HepG2 (cell line): ENCODE measurements around the gene FUT1. TPM values are rescaled to one million over a fixed set of nuclear protein-coding genes. Genes with fewer than 3 reads are reported as not detected.
A peak's percentile ranks its signal among the peaks of the same experiment; 100 is the strongest.

ENCODE experiments used
- ATAC-seq: fragments of 200-7000 bp; cut with Tn5 transposase; 3 replicates; pipeline ENCODE4 v1.9.1; 2020; ENCODE audit warnings: mild to moderate bottlenecking, moderate library complexity
- BruUV-seq: library from RNA; stranded (reverse); fragments of 400-500 nt; replicated peaks from 2 replicates; lab custom pipeline; 2021; lab: Mats Ljungman, UMichigan
- CTCF ChIA-PET: fragments of 300-600 bp; formaldehyde crosslinking; extraction: SDS; loops from one replicate; lab custom pipeline; 2021; ENCODE audit warnings: low total read pairs, inconsistent platforms, low intra/inter-chr PET ratio; lab: Yijun Ruan, JAX
- POLR2A ChIA-PET: fragments of 350-600 bp; sonication (Branson Sonifier 250); formaldehyde crosslinking; loops from one replicate; lab custom pipeline; 2020; ENCODE audit warnings: antibody characterized with exemption, inconsistent platforms; lab: Yijun Ruan, JAX
- DNase-seq: peaks from one replicate; pipeline ENCODE4 v3.0.0-alpha.2; 2015; ENCODE audit warnings: low spot score
- FAIRE-seq: peaks from 3 replicates; lab custom pipeline; 2011; peaks lifted over from hg19 to GRCh38; lab: Jason Lieb, UNC
- H2AFZ ChIP-seq: one replicate; pipeline ENCODE4 v1.6.1; 2011; ENCODE audit warnings: low read length, inconsistent platforms
- H3K27ac ChIP-seq: fragments of 300-600 bp; 3 replicates; pipeline ENCODE4 v1.8.0; 2011; ENCODE audit warnings: mixed run types, mild to moderate bottlenecking, mixed read lengths, low read length, inconsistent platforms; ENCODE audit not compliant: insufficient read depth; ENCODE audit errors: extremely low read length
- H3K27me3 ChIP-seq, 2 experiments: fragments of 200-600 bp in 1 of 2; 2 replicates in 1 of 2; 3 replicates in 1 of 2; pipeline versions ENCODE4 v1.6.0 to v1.8.0; 2011; ENCODE audit warnings: low read length in 2 of 2, mild to moderate bottlenecking in 2 of 2, moderate library complexity in 2 of 2, inconsistent platforms in 1 of 2; ENCODE audit not compliant: insufficient read depth in 2 of 2, control insufficient read depth in 1 of 2
- H3K36me3 ChIP-seq, 2 experiments: fragments of 200-600 bp in 1 of 2; replicated peaks in 1 of 2; 2 replicates in 1 of 2; 3 replicates in 1 of 2; pipeline versions ENCODE4 v1.5.1 to v1.8.0; 2011; ENCODE audit warnings: low read length in 2 of 2, inconsistent platforms in 1 of 2; ENCODE audit not compliant: insufficient read depth in 2 of 2, control insufficient read depth in 1 of 2
- H3K4me1 ChIP-seq: 2 replicates; pipeline ENCODE4 v1.5.1; 2012; ENCODE audit warnings: low read length, inconsistent platforms; ENCODE audit not compliant: insufficient read depth
- H3K4me2 ChIP-seq: 2 replicates; pipeline ENCODE4 v1.6.0; 2011; ENCODE audit warnings: low read depth, low read length, inconsistent platforms
- H3K4me3 ChIP-seq, 3 experiments: fragments of 200-600 bp in 1 of 3; sonication (generic), shearing (Covaris generic) in 1 of 3; replicated peaks in 1 of 3; 2 replicates each; pipeline ENCODE4 v1.5.1; 2011 to 2016; ENCODE audit warnings: low read length in 3 of 3, inconsistent platforms in 2 of 3, low read depth in 2 of 3, mild to moderate bottlenecking in 2 of 3, control low read depth in 1 of 3, mixed read lengths in 1 of 3; ENCODE audit not compliant: insufficient read depth in 1 of 3
- H3K79me2 ChIP-seq: one replicate; pipeline ENCODE4 v1.6.1; 2011; ENCODE audit warnings: low read length, inconsistent platforms; ENCODE audit not compliant: insufficient read depth
- H3K9ac ChIP-seq: 2 replicates; pipeline ENCODE4 v1.6.0; 2011; ENCODE audit warnings: mild to moderate bottlenecking, low read depth, low read length, inconsistent platforms; ENCODE audit not compliant: insufficient read depth
- H3K9me3 ChIP-seq: 2 replicates; pipeline ENCODE4 v1.5.1; 2012; ENCODE audit warnings: mild to moderate bottlenecking, low read length
- H4K20me1 ChIP-seq: 2 replicates; pipeline ENCODE4 v1.6.0; 2011; ENCODE audit warnings: inconsistent platforms, mild to moderate bottlenecking, low read length, moderate library complexity; ENCODE audit not compliant: insufficient read depth
- ATF2 ChIP-seq: sonication (generic); formaldehyde crosslinking; IDR thresholded peaks from 2 replicates; pipeline ENCODE4 v1.4.0; 2020; ENCODE audit warnings: missing genetic modification reagents
- JDP2 ChIP-seq: sonication (generic); formaldehyde crosslinking; IDR thresholded peaks from 2 replicates; pipeline ENCODE4 v1.8.1; 2022; ENCODE audit warnings: missing genetic modification reagents, borderline replicate concordance
- KLF6 ChIP-seq: IDR thresholded peaks from 2 replicates; pipeline ENCODE4 v1.8.0; 2016; ENCODE audit warnings: missing biosample characterization, missing genetic modification reagents
- MZF1 ChIP-seq: sonication (generic); formaldehyde crosslinking; IDR thresholded peaks from 2 replicates; pipeline ENCODE4 v1.8.1; 2023; ENCODE audit warnings: mild to moderate bottlenecking, missing genetic modification reagents, borderline replicate concordance
- SRSF4 ChIP-seq: fragments of 200-400 bp; formaldehyde crosslinking; IDR thresholded peaks from one replicate; pipeline ENCODE4 v1.6.1; 2018; ENCODE audit warnings: mild to moderate bottlenecking, low read depth, low read length, moderate library complexity; ENCODE audit not compliant: poor library complexity, severe bottlenecking
- ZBTB2 ChIP-seq: sonication (generic); formaldehyde crosslinking; IDR thresholded peaks from 2 replicates; pipeline ENCODE4 v1.8.0; 2022; ENCODE audit warnings: low read depth, missing genetic modification reagents
- ZNF768 ChIP-seq: sonication (generic); formaldehyde crosslinking; IDR thresholded peaks from 2 replicates; pipeline ENCODE4 v1.4.0; 2020; ENCODE audit warnings: missing genetic modification reagents
- WGBS: methylation state at CpG from one replicate; pipeline ENCODE4 v1.1.6; 2017; ENCODE audit warnings: low lambda C conversion rate; 5-methylcytosine and 5-hydroxymethylcytosine counted together
- in situ Hi-C: cut with HindIII; loops from 2 replicates; pipeline ENCODE4 v1.10.0; 2017; ENCODE audit warnings: low pct_unique_long_range_greater_than_20kb; ENCODE audit not compliant: extremely low pct_ligation_motif_present
- intact Hi-C: fragments of 100-400 bp; cut with micrococcal nuclease; formaldehyde crosslinking; loops from one replicate; pipeline ENCODE4 v1.10.0; 2022; ENCODE audit not compliant: unreplicated experiment
- polyA plus RNA-seq, 8 experiments: library from polyadenylated mRNA; depleted of rRNA in 3 of 8; stranded (reverse) in 7 of 8; unstranded in 1 of 8; fragments of >200 nt; fragmentation: Illumina TruSeq in 4 of 8; extraction: Trizol in 4 of 8; gene quantifications; 2 replicates each; pipeline versions ENCODE4 v1.2.1 to v1.2.3, GENCODE V29; 2011 to 2016; ENCODE audit warnings: low read depth in 4 of 8, missing spikeins in 1 of 8, mixed read lengths in 1 of 8; ENCODE audit not compliant: insufficient read depth in 1 of 8
- total RNA-seq, 5 experiments: library from RNA; depleted of rRNA; stranded (reverse); fragments of >200 nt; fragmentation: Illumina TruSeq; extraction: Trizol; gene quantifications; 2 replicates each; pipeline ENCODE4 v1.2.3, GENCODE V29; 2016; ENCODE audit warnings: low read depth in 1 of 5
- TF ChIP-seq, protein P1 (sequence below): sonication (generic); formaldehyde crosslinking; IDR thresholded peaks from 2 replicates; pipeline ENCODE4 v1.4.0; 2020; ENCODE audit warnings: missing genetic modification reagents

The FUT1 gene
- total and polyA plus RNA-seq, 2 of the 13 experiments (the other 11 are each of a cell fraction or from before 2014, with no cell fraction given): 0.07 to 1.1 TPM

DNA sequence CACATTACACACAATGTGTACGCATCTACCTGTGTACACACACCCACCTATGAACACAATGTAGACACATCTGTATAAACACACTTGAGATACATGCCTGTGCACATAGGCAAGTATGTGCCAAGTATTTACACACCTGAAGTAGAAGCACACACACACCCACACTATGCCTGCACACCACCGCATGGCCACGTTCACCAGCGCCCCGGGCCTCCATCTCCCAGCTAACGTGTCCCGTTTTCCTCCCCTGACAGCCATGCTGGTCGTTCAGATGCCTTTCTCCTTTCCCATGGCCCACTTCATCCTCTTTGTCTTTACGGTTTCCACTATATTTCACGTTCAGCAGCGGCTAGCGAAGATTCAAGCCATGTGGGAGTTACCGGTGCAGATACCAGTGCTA, 49.7 kb downstream of the FUT1 start (continued):
- TF ChIP-seq ZBTB2 (CRISPR knock-in tag) (no peak), KLF6 (CRISPR knock-in tag) (no peak), SRSF4 (no peak), JDP2 (CRISPR knock-in tag) (no peak), MZF1 (no peak)
- TF ChIP-seq, all 625 proteins: peak for 0

GRCh38 chr19:48698046-48698445, 54.4 kb downstream of the FUT1 start:
- Histone ChIP-seq H3K27ac (no peak overlapping the region), H3K79me2 (no peaks in the 10 kb centered on the region), H3K4me1 (peaks cover 35% of the 10 kb centered on the region), H3K27me3 (peaks cover 0 to 3% of the 10 kb centered on the region in 2 experiments; a peak in 1 of 5 replicates), H3K36me3 (no peaks in the 10 kb centered on the region), H3K4me3 (no peak overlapping the region), H3K9me3 (no peaks in the 10 kb centered on the region), H4K20me1 (no peaks in the 10 kb centered on the region), H2AFZ (no peak overlapping the region), H3K4me2 (no peak overlapping the region), H3K9ac (no peak overlapping the region)
- in situ Hi-C loops: no loop called here
- DNase-seq (no peak), ATAC-seq (no peak), FAIRE-seq (no peak)
- POLR2A ChIA-PET: interaction anchor here (0.6 kb wide), 1 partner anchor 114 kb away, joined by 3 read pairs; no protein-coding TSS in a partner anchor
- WGBS: 51% methylated on average over 4 of the region's 4 CpGs
- TF ChIP-seq ATF2 (CRISPR knock-in tag) (no peak), ZNF768 (CRISPR knock-in tag) (peak; percentile 79)
- TF ChIP-seq, protein P1, sequence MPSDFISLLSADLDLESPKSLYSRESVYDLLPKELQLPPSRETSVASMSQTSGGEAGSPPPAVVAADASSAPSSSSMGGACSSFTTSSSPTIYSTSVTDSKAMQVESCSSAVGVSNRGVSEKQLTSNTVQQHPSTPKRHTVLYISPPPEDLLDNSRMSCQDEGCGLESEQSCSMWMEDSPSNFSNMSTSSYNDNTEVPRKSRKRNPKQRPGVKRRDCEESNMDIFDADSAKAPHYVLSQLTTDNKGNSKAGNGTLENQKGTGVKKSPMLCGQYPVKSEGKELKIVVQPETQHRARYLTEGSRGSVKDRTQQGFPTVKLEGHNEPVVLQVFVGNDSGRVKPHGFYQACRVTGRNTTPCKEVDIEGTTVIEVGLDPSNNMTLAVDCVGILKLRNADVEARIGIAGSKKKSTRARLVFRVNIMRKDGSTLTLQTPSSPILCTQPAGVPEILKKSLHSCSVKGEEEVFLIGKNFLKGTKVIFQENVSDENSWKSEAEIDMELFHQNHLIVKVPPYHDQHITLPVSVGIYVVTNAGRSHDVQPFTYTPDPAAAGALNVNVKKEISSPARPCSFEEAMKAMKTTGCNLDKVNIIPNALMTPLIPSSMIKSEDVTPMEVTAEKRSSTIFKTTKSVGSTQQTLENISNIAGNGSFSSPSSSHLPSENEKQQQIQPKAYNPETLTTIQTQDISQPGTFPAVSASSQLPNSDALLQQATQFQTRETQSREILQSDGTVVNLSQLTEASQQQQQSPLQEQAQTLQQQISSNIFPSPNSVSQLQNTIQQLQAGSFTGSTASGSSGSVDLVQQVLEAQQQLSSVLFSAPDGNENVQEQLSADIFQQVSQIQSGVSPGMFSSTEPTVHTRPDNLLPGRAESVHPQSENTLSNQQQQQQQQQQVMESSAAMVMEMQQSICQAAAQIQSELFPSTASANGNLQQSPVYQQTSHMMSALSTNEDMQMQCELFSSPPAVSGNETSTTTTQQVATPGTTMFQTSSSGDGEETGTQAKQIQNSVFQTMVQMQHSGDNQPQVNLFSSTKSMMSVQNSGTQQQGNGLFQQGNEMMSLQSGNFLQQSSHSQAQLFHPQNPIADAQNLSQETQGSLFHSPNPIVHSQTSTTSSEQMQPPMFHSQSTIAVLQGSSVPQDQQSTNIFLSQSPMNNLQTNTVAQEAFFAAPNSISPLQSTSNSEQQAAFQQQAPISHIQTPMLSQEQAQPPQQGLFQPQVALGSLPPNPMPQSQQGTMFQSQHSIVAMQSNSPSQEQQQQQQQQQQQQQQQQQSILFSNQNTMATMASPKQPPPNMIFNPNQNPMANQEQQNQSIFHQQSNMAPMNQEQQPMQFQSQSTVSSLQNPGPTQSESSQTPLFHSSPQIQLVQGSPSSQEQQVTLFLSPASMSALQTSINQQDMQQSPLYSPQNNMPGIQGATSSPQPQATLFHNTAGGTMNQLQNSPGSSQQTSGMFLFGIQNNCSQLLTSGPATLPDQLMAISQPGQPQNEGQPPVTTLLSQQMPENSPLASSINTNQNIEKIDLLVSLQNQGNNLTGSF (CRISPR knock-in tag): no peak
- CTCF ChIA-PET: no interaction called here
- no TSS peak for BruUV-seq
- intact Hi-C loops: no loop called here
